Rectal smooth muscle tissue (tissue), 1 donor: Measurements from ENCODE around the gene UVRAG.
"Not testable (repeated sequence)": the region's sequence is repeated elsewhere in the genome, so short reads cannot be mapped to it uniquely, and the experiment has no call there.

Experiments used
- H3K27ac ChIP-seq: one replicate; pipeline ENCODE4 v1.7.0; 2013; ENCODE audit warnings: low read depth, low read length, inconsistent platforms
- H3K27me3 ChIP-seq: one replicate; pipeline ENCODE4 v1.7.0; 2013; ENCODE audit warnings: low read length; ENCODE audit not compliant: control insufficient read depth, insufficient read depth
- H3K36me3 ChIP-seq: one replicate; pipeline ENCODE4 v1.7.0; 2013; ENCODE audit warnings: low read length; ENCODE audit not compliant: control insufficient read depth, insufficient read depth
- H3K4me1 ChIP-seq: one replicate; pipeline ENCODE4 v1.7.0; 2013; ENCODE audit warnings: low read length; ENCODE audit not compliant: control insufficient read depth, insufficient read depth
- H3K4me3 ChIP-seq: one replicate; pipeline ENCODE4 v1.7.0; 2013; ENCODE audit warnings: low read length
- H3K9ac ChIP-seq: one replicate; pipeline ENCODE4 v1.7.0; 2013; ENCODE audit warnings: low read length

The UVRAG gene

DNA sequence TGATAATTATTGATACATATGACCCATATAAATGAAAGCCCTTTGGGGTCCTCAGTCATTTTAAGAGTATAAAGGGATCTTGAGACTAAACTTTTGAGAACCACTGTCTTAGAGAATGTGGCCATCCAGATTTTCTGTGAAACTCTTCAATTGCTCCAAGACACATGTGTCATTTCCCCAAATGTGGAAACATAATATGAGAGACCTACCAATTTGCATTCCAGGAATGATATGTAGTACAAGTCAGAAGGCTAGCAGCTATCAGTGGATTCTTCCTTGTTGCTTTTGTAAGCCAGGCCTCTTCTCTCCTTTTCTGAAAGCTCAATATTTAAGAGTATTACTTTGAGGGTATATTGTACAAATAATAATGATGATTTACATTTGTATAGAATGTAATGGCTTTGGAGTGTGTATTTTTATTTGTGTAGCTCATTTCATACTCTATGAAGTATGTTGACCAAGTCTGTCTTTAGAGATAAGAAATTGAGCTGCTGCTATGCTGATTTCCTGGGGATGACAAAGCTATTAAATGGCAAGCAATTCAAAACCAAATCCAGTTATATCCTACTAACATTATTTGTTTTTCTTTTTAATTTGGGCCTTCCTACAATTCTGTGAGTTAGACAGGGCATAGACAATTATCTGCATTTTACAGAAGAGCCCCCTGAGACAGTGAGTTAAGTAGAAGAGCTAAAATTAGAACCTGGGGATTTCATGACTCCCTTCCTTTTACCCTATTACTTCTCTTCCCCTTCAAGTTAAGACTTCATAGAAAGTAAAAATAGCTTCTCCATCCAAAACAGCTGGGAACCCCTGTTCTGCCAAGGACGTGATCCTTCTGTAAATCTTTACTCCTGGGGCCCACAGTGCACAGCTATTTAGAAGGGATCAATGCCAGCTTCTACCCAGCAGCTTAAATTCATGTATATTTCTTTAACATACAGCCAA is 259.4 kb downstream of the UVRAG start:
- Histone ChIP-seq H3K36me3 (no peaks in the 10 kb centered on the region), H3K27ac (no peak overlapping the region), H3K4me3 (no peak overlapping the region), H3K4me1 (peaks cover 2% of the 10 kb centered on the region), H3K27me3 (no peaks in the 10 kb centered on the region), H3K9ac (no peak overlapping the region)

DNA sequence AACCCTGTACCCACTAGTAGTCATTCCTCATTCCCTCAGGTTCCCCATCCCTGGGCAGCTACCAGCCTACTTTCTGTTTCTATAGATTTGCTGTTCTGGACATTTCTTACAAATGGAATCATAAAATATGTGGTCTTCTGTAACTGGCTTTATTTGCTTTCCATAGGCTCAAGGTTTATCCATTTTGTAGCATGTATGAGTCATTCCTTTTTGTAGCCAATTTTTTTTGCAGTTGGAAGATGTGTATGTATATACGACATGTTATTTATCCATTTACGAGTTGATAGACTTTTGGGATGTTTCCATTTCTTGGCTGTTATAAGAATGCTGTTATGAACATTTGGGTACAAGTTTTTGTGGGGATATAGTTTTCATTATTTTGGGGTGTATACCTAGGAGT is 260.7 kb downstream of the UVRAG start:
- H3K27ac ChIP-seq, result no peak overlapping the region
- H3K36me3 ChIP-seq, result no peaks in the 10 kb centered on the region
- H3K9ac ChIP-seq, result no peak overlapping the region
- H3K27me3 ChIP-seq, result no peaks in the 10 kb centered on the region
- H3K4me1 ChIP-seq, result peaks cover 2% of the 10 kb centered on the region
- H3K4me3 ChIP-seq, result no peak overlapping the region

DNA sequence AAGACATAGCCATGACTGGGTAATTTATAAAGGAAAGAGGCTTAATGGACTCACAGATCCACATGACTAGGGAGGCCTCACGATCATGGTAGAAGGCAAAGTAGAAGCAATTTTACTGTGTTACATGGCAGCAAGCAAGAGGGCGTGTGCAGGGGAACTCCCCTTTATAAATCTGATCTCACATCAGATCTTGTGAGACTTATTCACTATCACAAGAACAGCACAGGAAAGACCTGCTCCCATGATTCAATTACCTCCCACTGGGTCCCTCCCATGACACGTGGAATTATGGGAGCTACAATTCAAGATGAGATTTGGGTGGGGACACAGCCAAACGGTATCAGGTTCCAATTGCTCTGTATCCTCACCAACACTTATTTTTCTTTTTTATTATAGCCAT is 261.2 kb downstream of the UVRAG start:
- H3K9ac ChIP-seq, H3K27ac ChIP-seq, H3K27me3 ChIP-seq, H3K4me1 ChIP-seq, H3K4me3 ChIP-seq, H3K36me3 ChIP-seq: not testable (repeated sequence)

DNA sequence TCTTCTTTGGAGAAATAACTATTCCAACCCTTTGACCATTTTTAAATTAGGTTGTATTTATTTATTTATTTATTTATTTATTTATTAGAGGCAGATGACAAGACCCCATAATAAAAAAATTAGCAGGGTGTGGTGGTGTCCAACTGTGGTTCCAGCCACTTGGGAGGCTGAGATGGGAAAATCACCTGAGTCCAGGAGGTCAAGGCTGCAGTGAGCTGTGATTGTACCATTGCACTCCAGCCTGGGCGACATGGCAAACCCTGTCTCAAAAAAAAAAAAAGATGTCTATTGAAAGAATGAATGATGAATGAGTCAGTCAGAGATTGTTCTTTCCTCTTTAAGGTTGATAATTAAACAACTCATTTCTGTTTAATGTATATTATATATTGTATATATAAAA is 261.7 kb downstream of the UVRAG start:
- Histone ChIP-seq H3K36me3 (no peaks in the 10 kb centered on the region), H3K27ac (no peak overlapping the region), H3K9ac (no peak overlapping the region), H3K4me3 (no peak overlapping the region), H3K4me1 (peaks cover 2% of the 10 kb centered on the region), H3K27me3 (no peaks in the 10 kb centered on the region)

GRCh38 chr11:76077575-76078150 is 262.7 kb downstream of the UVRAG start:
- Histone ChIP-seq H3K27me3 (no peaks in the 10 kb centered on the region), H3K27ac (no peak overlapping the region), H3K36me3 (no peaks in the 10 kb centered on the region), H3K9ac (no peak overlapping the region), H3K4me3 (no peak overlapping the region), H3K4me1 (peaks cover 2% of the 10 kb centered on the region)

GRCh38 chr11:76081084-76081483 is 266.1 kb downstream of the UVRAG start:
- H3K36me3 ChIP-seq, result not testable (repeated sequence)

DNA sequence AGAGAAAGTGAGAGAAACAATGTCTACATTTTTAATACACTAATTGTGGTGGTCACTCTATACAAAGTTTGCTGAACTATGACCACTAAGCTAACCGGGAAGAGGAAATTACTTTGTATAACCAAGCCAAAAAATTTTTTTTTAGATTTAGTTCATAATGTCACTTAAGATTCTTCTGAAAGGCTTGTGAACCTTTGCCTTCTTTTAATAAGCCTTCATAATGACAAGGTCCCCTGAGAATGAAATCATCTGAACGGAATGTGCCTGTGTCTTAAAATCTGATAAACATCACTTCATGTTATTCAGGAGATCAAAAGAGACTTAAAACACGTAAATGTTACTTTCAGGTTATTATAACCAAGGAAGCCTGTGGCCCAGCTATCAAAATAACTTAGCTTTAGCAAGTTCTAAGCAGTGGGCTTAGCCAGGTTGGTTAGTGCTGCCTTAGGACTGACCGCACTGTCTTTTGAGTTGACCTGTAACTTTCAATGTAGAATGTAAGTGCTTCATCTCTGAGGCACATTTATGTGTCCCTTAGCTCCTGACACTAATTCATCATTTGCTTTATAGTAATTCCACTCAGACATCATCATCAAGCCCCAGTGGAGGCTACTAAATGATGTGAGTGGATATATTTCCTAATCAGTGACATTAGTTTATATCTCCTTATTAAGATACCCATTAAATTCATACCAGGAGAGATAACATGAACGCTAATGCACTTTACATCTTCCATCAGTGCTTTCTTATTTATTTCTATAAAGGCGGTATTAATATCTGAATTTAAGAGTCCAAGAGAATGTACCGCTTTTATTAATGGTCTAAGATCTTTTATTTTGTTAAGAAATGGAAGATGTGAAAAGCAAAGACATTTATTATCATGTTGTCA is 268.8 kb downstream of the UVRAG start:
- Histone ChIP-seq H3K4me1 (peaks cover 4% of the 10 kb centered on the region), H3K36me3 (no peaks in the 10 kb centered on the region), H3K27me3 (no peaks in the 10 kb centered on the region), H3K27ac (no peak overlapping the region), H3K9ac (no peak overlapping the region), H3K4me3 (no peak overlapping the region)

More at GRCh38 chr11:76081084-76081483, 266.1 kb downstream of the UVRAG start:
- not testable (repeated sequence) for H3K27ac ChIP-seq, H3K9ac ChIP-seq, H3K4me3 ChIP-seq, H3K27me3 ChIP-seq, H3K4me1 ChIP-seq

DNA sequence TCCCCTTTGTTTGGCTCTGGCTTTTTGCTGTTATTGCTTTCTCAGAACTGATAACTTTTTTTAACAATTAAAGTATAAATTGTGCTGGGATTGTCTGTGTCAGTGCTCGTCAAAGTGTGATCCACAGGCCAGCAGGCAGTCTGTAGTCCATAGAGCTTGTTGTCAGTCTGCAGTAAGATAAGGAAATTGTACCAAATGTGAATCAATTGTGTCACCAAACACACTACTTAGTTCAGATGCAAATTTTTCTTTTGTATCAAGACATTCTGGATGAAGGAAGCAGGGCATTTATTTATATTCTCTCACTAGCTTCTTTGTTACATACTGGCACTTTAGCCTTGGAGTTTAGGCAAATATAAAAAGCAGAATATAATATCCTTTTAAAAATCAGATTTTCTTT is 270.3 kb downstream of the UVRAG start:
- H3K4me3 ChIP-seq, result no peak overlapping the region
- H3K9ac ChIP-seq, result no peak overlapping the region
- H3K36me3 ChIP-seq, result no peaks in the 10 kb centered on the region
- no peak overlapping the region for H3K27ac ChIP-seq
- H3K4me1 ChIP-seq, result peaks cover 4% of the 10 kb centered on the region
- H3K27me3 ChIP-seq, result no peaks in the 10 kb centered on the region

DNA sequence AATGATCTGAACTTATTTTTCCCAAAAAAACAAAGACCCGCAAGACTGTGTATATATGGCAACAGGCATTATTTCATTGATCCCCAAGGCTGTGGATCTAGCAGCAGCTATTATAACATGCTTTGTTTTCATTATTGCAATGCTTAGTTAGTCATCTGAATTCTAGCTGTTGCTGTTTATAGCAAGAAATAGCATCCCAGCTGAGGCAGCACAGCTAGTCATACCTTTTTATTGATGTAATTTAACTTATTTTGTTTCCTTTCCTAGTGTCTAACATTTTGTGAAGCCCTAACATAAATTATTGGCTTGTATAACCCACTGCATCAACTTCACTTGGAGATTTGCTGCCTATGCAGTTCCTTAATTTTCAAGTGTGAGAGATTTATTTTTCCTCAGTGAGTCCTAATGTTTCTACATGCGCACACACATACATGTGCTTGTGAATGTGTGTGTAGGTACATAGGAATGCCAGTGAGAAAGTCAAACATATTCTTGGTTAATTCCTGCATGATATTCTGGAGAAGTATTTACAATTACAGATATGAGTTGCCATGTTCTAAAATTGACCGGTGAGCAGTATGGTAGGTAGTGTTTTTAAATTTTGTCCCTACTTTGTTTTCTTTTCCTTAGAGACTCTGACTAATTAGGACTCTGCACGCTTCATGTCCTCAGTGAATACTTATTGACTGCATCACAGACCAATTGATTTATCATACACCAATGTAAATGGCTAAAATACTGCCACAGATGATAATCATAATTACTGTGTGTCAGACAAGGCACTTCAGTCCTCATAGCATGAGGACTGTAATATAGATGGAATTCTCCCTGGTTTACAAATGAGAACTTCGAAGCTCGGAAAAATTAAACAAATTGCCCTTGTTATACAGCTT is 272.0 kb downstream of the UVRAG start:
- Histone ChIP-seq H3K9ac (no peak overlapping the region), H3K4me3 (no peak overlapping the region), H3K27ac (no peak overlapping the region), H3K36me3 (no peaks in the 10 kb centered on the region), H3K27me3 (no peaks in the 10 kb centered on the region), H3K4me1 (peaks cover 4% of the 10 kb centered on the region)

DNA sequence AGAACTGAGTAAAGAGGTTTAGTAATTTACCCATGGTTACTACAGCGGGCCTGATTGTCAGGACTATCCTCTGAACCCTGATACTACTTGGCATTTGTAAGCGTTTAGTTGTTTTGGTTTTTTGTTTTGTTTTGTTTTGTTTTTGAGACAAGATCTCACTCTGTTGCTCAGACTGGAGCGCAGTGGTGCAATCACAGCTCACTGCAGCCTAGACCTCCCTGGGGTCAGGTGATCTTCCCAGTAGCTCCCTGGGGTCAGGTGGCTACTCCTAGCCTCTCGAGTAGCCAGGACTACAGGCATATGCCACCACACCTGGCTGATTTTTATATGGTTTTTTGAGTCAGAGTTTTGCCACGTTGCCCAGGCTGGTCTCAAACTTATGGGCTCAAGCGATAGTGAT is 272.7 kb downstream of the UVRAG start:
- Histone ChIP-seq H3K27ac (no peak overlapping the region), H3K4me3 (no peak overlapping the region), H3K9ac (no peak overlapping the region), H3K4me1 (peaks cover 4% of the 10 kb centered on the region), H3K27me3 (no peaks in the 10 kb centered on the region), H3K36me3 (no peaks in the 10 kb centered on the region)

DNA sequence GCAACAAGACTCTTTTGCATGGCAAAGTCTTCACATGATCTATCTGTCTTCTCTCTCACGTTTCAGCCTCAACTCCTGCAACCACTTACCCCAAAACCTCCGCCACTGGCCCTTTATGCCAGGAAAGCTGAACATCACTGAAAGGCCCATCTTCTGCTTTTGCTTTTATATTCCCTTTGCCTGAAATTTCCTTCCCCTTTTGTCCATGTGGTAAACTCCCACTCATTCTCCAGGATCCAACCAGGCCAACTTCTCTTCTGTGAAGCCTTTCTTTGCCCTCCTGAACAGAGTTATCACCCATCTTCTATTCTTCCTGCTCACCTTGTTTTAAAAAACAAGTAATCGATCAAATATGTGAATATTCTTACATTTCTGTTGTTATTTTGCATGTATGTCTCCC is 273.5 kb downstream of the UVRAG start:
- Histone ChIP-seq H3K9ac (no peak overlapping the region), H3K36me3 (no peaks in the 10 kb centered on the region), H3K27ac (no peak overlapping the region), H3K4me3 (no peak overlapping the region), H3K27me3 (no peaks in the 10 kb centered on the region), H3K4me1 (peaks cover 4% of the 10 kb centered on the region)
